ENCODE measurements around the gene LRRC74A.
"Not testable (repeated sequence)": the region's sequence is repeated elsewhere in the genome, so short reads cannot be mapped to it uniquely, and the experiment has no call there.

The LRRC74A gene

DNA sequence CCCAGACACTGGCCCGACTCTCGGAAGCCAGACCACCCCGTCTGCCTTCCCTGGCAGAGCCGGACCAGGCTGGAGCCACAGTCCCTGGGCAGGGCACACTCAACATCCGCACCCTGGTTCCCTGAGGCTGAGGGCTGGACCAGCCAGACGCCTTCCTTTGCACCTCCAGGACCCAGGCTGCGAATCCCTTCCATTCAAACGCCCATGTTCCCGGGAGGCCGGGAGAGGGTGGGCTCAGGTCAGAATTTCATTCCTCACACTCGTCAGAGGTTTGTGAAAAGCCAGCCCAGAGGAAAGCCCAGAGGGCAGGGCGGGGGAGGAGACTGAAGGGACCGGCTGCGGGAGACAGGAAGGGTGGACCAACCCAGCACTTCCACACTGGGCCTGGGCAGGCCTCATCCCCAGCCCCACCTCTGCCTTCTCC lies 58.7 kb downstream of the LRRC74A start:
- no peak for DNase-seq (ENCODE audit: low read depth in 2 of 2)

- no peak for DNase-seq (ENCODE audit: low read depth in 2 of 2)
These were observed 61.0 kb downstream of the LRRC74A start for GRCh38 chr14:76887191-76887590.

- DNase-seq (ENCODE audit: low read depth in 2 of 2) = no peak
These were observed 65.2 kb downstream of the LRRC74A start for GRCh38 chr14:76891391-76891790.

DNA sequence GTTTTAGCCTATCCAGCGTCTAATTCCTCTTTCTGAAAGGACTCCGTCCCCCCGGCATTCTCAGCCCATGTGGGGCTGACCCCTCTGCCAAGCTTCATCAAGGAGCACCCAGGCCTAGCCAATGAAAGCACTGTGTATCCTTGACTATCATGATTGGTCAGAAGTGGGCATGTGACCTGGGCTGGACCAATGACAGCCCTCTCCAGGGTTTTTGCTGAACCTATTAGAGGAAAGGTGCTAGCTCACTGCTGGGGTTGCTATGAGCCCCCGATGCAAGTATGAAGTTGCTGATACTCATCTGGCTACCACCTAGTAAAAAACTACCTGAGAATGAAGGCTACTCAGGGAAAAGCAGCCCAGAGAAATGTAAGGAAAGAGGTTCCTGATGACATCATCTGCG lies 68.1 kb downstream of the LRRC74A start:
- no peak for DNase-seq (ENCODE audit: low read depth in 2 of 2)

GRCh38 chr14:76898006-76898405 lies 71.8 kb downstream of the LRRC74A start:
- DNase-seq (ENCODE audit: low read depth in 2 of 2) = not testable (repeated sequence)

- DNase-seq (ENCODE audit: low read depth in 2 of 2) = no peak
These were observed 74.5 kb downstream of the LRRC74A start for GRCh38 chr14:76900682-76901081.

DNA sequence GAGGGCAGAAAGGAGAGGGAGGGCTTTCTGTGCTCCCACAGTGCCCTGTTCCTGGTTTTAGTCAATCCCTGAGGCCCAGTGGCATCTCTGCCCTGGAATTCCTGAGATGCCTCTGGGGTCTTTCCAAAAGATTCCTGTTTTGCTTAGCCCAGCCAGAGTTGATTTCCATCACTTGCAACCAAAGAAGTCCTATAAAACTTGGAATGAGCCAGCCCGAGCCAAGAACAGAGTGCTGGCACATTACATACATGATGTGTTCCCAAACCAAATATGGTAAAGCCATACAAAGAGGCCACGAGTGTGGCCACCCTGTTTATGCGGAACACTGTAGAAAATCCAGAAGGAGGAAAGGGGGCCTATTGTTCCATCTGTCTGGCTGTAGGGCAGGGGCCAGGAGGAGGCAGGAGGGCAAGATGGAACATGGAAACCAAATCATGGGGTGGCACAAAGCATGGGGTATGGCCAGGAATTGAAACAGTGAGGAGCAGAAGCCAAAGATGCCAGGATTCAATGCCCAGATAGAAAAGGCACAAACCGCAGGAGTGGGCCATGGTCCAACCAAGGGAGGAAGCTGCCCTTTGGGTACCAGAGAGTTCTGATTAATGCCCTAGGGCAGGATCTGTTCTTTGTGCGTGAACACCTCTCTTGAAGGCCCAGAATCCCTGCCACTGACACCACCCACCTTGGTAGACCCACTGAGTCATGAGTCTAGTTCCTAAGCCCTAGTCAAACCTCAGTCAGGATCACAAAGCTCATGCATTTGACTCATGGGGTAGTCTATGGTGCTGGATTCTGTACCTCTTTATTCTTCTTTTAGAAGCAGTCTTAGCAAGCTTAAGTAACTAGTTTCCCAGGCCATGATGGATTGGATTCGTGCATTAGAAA lies 75.2 kb downstream of the LRRC74A start:
- DNase-seq (ENCODE audit: low read depth in 2 of 2) = no peak

GRCh38 chr14:76902591-76902990 lies 76.4 kb downstream of the LRRC74A start:
- no peak for DNase-seq (ENCODE audit: low read depth in 2 of 2)

GRCh38 chr14:76904100-76904739 lies 78.0 kb downstream of the LRRC74A start:
- DNase-seq (ENCODE audit: low read depth in 2 of 2) = no peak

GRCh38 chr14:76904740-76905569 lies 78.7 kb downstream of the LRRC74A start:
- DNase-seq (ENCODE audit: low read depth in 2 of 2) = peak; percentile 64 to 66

GRCh38 chr14:76908834-76909233 lies 82.6 kb downstream of the LRRC74A start:
- no peak for DNase-seq (ENCODE audit: low read depth in 2 of 2)

DNA sequence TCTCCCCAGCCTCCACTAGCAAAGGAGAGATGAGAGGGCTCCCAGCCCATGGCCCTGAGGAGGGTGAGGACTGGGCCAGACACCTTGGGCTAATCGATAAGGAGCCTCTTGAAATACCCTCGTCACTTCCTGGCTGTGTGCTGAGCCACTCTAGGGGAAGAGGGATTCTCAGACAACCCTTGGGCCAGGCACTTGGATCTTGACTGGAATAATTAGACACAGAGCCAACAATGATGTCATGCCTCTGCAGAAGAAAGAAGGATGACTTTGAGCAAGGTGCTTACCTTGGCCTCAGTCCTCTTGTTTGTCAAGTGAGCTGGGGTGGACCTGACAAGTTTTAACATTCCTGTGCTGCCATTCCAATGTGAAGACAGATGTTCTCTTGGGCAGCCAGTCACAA lies 83.1 kb downstream of the LRRC74A start:
- no peak for DNase-seq (ENCODE audit: low read depth in 2 of 2)

DNA sequence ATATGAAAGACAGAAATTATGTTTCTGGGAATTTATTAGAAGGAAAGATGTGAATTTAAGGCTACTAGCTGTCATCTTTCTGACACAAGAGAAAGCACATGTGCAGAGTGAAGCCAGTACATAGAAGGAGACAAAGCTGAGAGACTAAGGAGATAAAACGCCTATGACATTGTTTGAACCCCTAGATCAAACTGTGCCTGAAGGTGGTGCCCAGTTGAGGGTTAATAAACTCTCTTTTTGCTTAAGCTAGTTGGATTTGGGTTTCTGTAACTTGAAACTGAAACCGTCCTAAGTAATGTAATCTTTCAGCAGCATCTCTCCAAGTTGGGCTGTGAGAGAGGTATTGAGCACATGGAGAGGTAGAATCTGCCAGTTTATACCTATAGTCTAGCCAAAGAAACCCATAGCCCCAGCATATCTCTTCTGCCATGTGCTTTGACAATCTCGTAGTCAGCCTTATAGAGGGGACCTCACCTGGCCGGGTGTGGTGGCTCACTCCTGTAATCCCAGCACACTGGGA lies 84.2 kb downstream of the LRRC74A start:
- no peak for DNase-seq (ENCODE audit: low read depth in 2 of 2)

DNA sequence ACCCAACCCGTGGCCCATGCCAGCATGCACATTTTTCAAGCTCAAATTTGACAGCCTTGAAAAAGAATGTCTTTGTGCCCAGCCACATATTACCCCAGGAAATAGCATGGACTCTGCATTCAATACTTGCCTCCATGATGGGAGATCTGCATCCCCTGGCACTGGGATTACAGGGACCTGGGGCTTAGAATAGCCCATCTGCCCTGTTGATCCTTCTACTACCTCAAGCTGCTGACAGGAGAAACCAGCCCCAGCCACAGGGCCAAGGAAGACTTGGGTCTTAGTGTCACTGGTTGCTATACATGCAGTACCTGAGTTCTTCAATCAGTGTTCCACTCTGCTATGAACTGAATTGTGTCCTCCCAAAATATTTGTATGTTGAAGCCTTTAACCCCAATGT lies 85.3 kb downstream of the LRRC74A start:
- no peak for DNase-seq (ENCODE audit: low read depth in 2 of 2)

- not testable (repeated sequence) for DNase-seq (ENCODE audit: low read depth in 2 of 2)
These were observed 88.4 kb downstream of the LRRC74A start for GRCh38 chr14:76914533-76915081.

- no peak for DNase-seq (ENCODE audit: low read depth in 2 of 2)
These were observed 90.0 kb downstream of the LRRC74A start for GRCh38 chr14:76916040-76916715.

DNA sequence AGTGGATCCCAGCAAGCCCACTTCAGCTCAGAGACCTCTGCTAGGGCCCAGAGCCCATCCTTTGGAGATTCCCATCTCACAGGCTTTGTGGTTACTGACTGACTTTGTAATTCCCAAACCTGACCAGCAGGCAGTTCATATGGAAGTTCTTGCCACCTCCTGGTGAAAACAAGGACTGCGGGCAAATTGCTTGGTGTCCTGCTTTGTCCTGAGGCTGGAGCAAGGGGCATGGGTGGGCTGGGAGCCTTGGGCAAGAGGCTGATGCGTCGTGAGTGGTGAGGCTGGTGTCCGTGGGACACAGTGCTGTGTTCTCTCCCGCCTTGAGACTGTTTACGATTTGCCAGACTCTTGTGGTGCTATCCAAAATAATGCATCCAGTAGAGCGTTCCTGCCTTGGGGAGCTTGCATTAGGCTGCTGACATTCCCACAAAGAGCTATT lies 91.0 kb downstream of the LRRC74A start:
- DNase-seq (ENCODE audit: low read depth in 2 of 2) = no peak

DNA sequence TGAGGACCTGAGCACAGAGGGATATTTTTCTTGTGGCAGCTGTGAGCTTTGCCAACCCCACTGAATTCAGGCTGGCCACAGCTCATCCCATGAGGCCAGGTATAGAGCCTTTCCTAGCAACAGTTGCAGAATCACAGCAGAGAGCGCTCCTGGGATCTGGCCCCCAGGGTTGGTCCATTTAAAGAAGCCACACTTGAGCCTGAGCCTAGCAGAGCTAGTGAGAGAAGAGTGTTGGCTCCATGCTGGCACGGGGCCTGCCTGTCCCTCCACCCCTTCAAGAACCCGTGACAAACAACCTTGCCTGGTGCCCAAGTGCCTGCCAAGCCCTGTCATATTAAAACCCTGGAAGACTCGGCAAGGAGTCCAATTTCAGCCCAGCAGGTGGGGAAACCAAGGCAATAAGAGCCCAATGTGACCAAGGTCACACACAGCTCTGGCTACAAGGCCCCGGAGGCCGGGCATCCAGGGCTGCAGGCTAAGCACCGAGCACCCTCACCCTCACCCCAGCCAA lies 91.6 kb downstream of the LRRC74A start:
- no peak for DNase-seq (ENCODE audit: low read depth in 2 of 2)

DNA sequence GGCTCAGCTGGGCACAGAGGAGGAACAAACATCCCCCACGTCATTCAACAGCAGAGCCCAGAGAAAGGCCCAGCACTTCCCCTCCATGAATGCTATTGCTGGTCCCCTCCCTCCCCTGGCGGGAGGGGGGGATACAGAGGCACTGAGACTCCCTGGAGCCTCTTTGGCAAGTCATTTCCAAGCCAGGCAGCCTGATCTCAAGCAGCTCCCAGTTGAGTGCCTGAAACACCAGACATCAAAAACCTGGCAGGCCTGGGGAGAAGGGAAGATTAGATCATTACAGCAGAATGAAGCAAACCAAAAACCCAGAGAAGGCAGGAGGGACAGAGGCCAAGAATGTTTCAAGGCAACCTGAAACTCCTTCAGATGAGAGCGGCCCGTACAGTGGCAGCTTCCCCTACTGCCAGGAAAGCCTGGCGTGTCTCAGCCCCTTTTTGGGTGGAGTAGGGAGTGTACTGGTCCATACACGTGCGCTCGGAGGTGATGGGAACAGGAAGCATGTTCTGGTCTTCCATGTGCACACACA lies 92.1 kb downstream of the LRRC74A start:
- DNase-seq (ENCODE audit: low read depth in 2 of 2) = no peak

GRCh38 chr14:76918782-76919394 lies 92.7 kb downstream of the LRRC74A start:
- no peak for DNase-seq (ENCODE audit: low read depth in 2 of 2)
